MM.1S (cell line): ENCODE data around the gene HOATZ.

Source experiments
- CTCF ChIP-seq: fragments of 300-600 bp; sonication (generic); IDR thresholded peaks from 2 replicates; pipeline ENCODE4 v1.5.1; 2016; ENCODE audit warnings: antibody characterized with exemption, low read length, mixed read lengths
- EZH2 ChIP-seq: fragments of 300-600 bp; sonication (generic); optimal IDR thresholded peaks from 2 replicates; pipeline ENCODE3; 2017; ENCODE audit warnings: low read depth, mild to moderate bottlenecking, antibody characterized with exemption, low read length, mixed read lengths
- EZH2phosphoT487 ChIP-seq: fragments of 300-600 bp; sonication (generic); IDR thresholded peaks from 2 replicates; pipeline ENCODE4 v1.6.1; 2018; ENCODE audit warnings: antibody characterized with exemption, low read length

- TF ChIP-seq CTCF (no peak), EZH2phosphoT487 (no peak), EZH2 (no peak)
Measured at GRCh38 chr11:111554532-111554931, 40.0 kb downstream of the HOATZ start.
